Transverse colon (tissue), 4 donors: ENCODE results near the gene TRIM44. TPM values are rescaled to one million over a fixed set of nuclear protein-coding genes. Genes with fewer than 3 reads are reported as not detected.

ENCODE experiments used
- DNase-seq: peaks from one replicate; pipeline ENCODE4 v3.0.0-alpha.2; 2019
- H3K27ac ChIP-seq, 4 donors: fragments of 200-600 bp; sonication (generic); 2 replicates each; pipeline ENCODE4 v1.5.1; 2016 to 2018; ENCODE audit warnings: inconsistent platforms in 4 of 4
- H3K27me3 ChIP-seq: fragments of 200-600 bp; sonication (generic); 2 replicates; pipeline ENCODE4 v1.5.1; 2017; ENCODE audit warnings: inconsistent platforms
- H3K36me3 ChIP-seq, 4 donors: fragments of 200-600 bp; sonication (generic); 2 replicates each; pipeline ENCODE4 v1.5.1; 2017 to 2019; ENCODE audit warnings: inconsistent platforms in 4 of 4
- H3K4me1 ChIP-seq, 4 donors: fragments of 200-600 bp; sonication (generic); 2 replicates each; pipeline ENCODE4 v1.5.1; 2017 to 2020; ENCODE audit warnings: inconsistent platforms in 4 of 4
- H3K4me3 ChIP-seq, 4 donors: fragments of 200-600 bp; sonication (generic); 1 replicate in 1 of 4; 2 replicates in 3 of 4; pipeline versions ENCODE4 v1.5.1 to v1.6.1; 2017 to 2019; ENCODE audit warnings: inconsistent platforms in 4 of 4
- H3K9me3 ChIP-seq, 2 donors: fragments of 200-600 bp; sonication (generic); 2 replicates each; pipeline ENCODE4 v1.5.1; 2017 to 2019; ENCODE audit warnings: inconsistent platforms in 2 of 2
- CTCF ChIP-seq, 5 experiments: fragments of 200-600 bp in 3 of 5; fragments of 450-650 bp in 2 of 5; sonication (generic) in 3 of 5; IDR thresholded peaks; 1 replicate in 2 of 5; 2 replicates in 3 of 5; pipeline ENCODE4 v1.5.1; 2016 to 2017; ENCODE audit warnings: antibody characterized with exemption in 5 of 5, inconsistent platforms in 3 of 5, mild to moderate bottlenecking in 2 of 5, moderate library complexity in 1 of 5
- EP300 ChIP-seq: sonication (generic); formaldehyde crosslinking; IDR thresholded peaks from one replicate; pipeline ENCODE4 v1.6.1; 2017; ENCODE audit warnings: antibody characterized with exemption, low read depth
- POLR2A ChIP-seq: fragments of 450-650 bp; IDR thresholded peaks from one replicate; pipeline ENCODE4 v1.6.1; 2016; ENCODE audit warnings: antibody characterized with exemption, mild to moderate bottlenecking, moderate library complexity
- POLR2AphosphoS5 ChIP-seq, 3 donors: sonication (generic); formaldehyde crosslinking; IDR thresholded peaks; one replicate each; pipeline ENCODE4 v1.6.1; 2016; ENCODE audit warnings: antibody characterized with exemption in 3 of 3
- WGBS, 2 donors: methylation state at CpG; one replicate each; pipeline ENCODE4 v1.1.5; 2018; ENCODE audit warnings: low coverage in 1 of 2; 5-methylcytosine and 5-hydroxymethylcytosine counted together
- in situ Hi-C, 4 donors: fragments of 200-750 bp; cut with MboI; loops; one replicate each; pipeline versions ENCODE4 v1.15.0 to v1.15.1; 2017; ENCODE audit warnings: low sequenced_read_pairs in 3 of 4, low pct_ligation_motif_present in 1 of 4, low pct_unique_long_range_greater_than_20kb in 1 of 4
- intact Hi-C: fragments of 100-400 bp; cut with DNase I; formaldehyde crosslinking; loops from one replicate; pipeline ENCODE4 v1.15.1; 2023; ENCODE audit warnings: low total_unique reads
- total RNA-seq, 4 donors: library from RNA; depleted of rRNA; stranded (reverse); fragments of >200 nt; gene quantifications; one replicate each; pipeline ENCODE4 v1.1.0, GENCODE V29; 2016

Gene TRIM44
- total RNA-seq, 4 donors from 2014 or later: 17.9 to 93.9 (median 37.5) TPM

DNA sequence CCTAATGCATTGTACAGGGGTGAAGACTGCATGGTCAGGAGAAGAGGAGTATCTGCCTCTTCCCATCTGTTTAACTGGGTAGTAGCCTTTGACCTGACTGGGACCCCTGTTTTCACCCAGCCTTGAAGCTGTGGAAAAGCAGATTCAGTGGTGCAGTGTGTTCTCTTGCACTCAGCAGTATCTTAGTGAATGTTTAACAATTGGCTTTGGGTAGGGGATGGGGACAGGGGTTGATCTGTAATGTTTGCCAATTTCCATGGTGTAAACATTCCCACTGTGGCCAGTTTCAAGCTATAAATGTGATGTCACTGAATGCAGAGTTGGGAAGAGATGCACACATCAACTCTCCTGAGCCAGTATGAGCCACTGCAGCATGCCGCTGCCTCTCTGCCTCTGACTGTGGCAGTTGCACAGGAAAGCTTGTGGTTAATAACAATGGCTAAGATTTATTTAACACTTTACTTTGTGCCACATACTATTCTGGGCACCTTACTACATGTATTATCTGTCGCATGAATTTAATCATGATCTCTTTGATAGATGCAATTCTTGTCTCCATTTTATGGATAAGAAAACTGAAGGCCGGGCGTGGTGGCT, 28.6 kb upstream of the TRIM44 start:
- TF ChIP-seq POLR2AphosphoS5 (IDR thresholded peaks at IDR 0.05) (no peak), POLR2A (no peak), CTCF (IDR thresholded peaks at IDR 0.05) (no peak), EP300 (no peak)
- H3K9me3 ChIP-seq: no peaks in the 10 kb centered on the region
- in situ Hi-C loops (no loop called here), intact Hi-C loops (no loop called here)
- H3K4me1 ChIP-seq: no peaks in the 10 kb centered on the region
- H3K27me3 ChIP-seq: peaks cover 67% of the 10 kb centered on the region
- no peak overlapping the region for H3K4me3 ChIP-seq
- no peak overlapping the region for H3K27ac ChIP-seq
- DNase-seq: no peak
- no peaks in the 10 kb centered on the region for H3K36me3 ChIP-seq
- WGBS, 2 donors: 70 to 79% methylated on average over 3 to 4 of the region's 4 CpGs

DNA sequence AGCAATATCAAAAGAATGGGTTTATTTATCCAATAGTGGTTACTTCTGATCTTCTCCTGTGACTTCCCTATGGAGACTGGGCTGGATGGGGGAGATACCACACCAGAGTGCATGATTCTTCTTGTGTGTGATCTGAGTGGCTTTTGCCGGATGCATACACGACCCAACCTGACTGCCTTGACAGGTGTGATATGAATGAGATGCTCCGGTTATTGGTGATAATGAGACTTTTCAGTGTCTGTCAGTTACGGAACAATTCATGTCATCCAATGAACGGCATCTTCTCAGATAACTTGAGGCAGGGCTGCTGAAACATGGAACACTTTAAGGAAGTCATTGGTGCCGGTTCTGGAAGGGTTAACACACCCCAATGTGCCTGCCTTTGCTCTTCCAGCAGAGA, 26.6 kb upstream of the TRIM44 start:
- peaks cover 48% of the 10 kb centered on the region for H3K27me3 ChIP-seq
- no peaks in the 10 kb centered on the region for H3K4me1 ChIP-seq
- intact Hi-C loops (no loop called here), in situ Hi-C loops (no loop called here)
- no peaks in the 10 kb centered on the region for H3K36me3 ChIP-seq
- TF ChIP-seq POLR2AphosphoS5 (IDR thresholded peaks at IDR 0.05): no peak
- no peak for TF ChIP-seq CTCF (IDR thresholded peaks at IDR 0.05)
- no peak for TF ChIP-seq EP300
- TF ChIP-seq POLR2A: no peak
- WGBS, 2 donors: 83% methylated on average over 6 of the region's 6 CpGs; no CpG with 5 or more reads in 1 of the 2 donors
- no peak for DNase-seq
- H3K9me3 ChIP-seq: no peaks in the 10 kb centered on the region
- H3K27ac ChIP-seq: no peak overlapping the region
- H3K4me3 ChIP-seq: no peak overlapping the region

DNA sequence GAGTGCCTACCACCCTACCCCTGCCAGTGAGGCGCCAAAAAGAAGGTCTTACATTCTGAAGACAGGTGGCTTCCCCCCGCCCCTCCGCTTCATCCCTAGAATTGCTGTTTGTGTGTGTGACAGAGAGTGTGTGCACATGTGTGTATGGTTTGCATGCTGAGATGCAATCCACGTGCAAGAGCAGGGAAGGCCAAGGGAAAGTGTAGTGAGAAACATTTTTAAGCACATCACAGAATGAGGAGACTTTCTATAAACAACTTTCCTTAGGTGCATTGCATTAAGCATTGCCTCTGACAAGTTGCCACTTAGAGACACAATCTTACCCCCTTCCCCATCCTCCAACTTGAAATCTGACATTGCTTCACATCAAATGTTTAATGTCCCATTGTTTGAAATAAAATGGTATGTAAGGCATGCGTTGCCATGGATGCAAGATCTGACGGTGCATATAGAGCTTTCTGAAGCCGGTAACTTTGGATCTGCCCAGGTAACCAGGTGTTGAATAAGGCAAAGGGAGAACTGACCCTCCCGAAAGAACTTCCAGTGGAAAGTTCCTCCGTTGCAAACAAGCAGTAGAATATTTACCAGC, 22.9 kb upstream of the TRIM44 start:
- Histone ChIP-seq H3K36me3 (no peaks in the 10 kb centered on the region), H3K9me3 (no peaks in the 10 kb centered on the region), H3K27ac (no peak overlapping the region), H3K4me1 (no peaks in the 10 kb centered on the region), H3K27me3 (peaks cover 20% of the 10 kb centered on the region), H3K4me3 (no peak overlapping the region)
- DNase-seq: no peak
- in situ Hi-C loops: no loop called here
- 61 to 62% methylated on average over 4 to 9 of the region's 9 CpGs for whole genome bisulfite sequencing, 2 donors
- intact Hi-C loops: no loop called here
- TF ChIP-seq EP300 (no peak), POLR2A (no peak), CTCF (IDR thresholded peaks at IDR 0.05) (no peak), POLR2AphosphoS5 (IDR thresholded peaks at IDR 0.05) (no peak)

GRCh38 chr11:35641171-35641897, 21.2 kb upstream of the TRIM44 start:
- H3K4me1 ChIP-seq: no peaks in the 10 kb centered on the region
- no peaks in the 10 kb centered on the region for H3K36me3 ChIP-seq
- peaks cover 14% of the 10 kb centered on the region for H3K27me3 ChIP-seq
- intact Hi-C loops (no loop called here), in situ Hi-C loops (no loop called here)
- 67 to 78% methylated on average over 4 to 6 of the region's 6 CpGs for WGBS, 2 donors
- DNase-seq: no peak
- no peak overlapping the region for H3K27ac ChIP-seq
- H3K4me3 ChIP-seq: no peak overlapping the region
- TF ChIP-seq POLR2AphosphoS5 (IDR thresholded peaks at IDR 0.05) (no peak), EP300 (no peak), CTCF (IDR thresholded peaks at IDR 0.05) (no peak), POLR2A (no peak)
- no peaks in the 10 kb centered on the region for H3K9me3 ChIP-seq
